Measurements from ENCODE around the gene KCTD7. TPM values are rescaled to one million over a fixed set of nuclear protein-coding genes. Genes with fewer than 3 reads are reported as not detected.

KCTD7 gene
- total and polyA plus RNA-seq, 2 of the 13 experiments (the other 11 are each of a cell fraction or from before 2014, with no cell fraction given), result 7.3 to 13.5 TPM

- TF ChIP-seq ZNF326 (CRISPR knock-in tag; IDR thresholded peaks at IDR 0.05; ENCODE audit: borderline replicate concordance) (no peak), KLF15 (CRISPR knock-in tag; IDR thresholded peaks at IDR 0.05; ENCODE audit: borderline replicate concordance) (no peak), MTA3 (CRISPR knock-in tag; IDR thresholded peaks at IDR 0.05) (no peak), PHB2 (IDR thresholded peaks at IDR 0.05; ENCODE audit: partially characterized antibody) (no peak), ARNT2 (CRISPR knock-in tag; IDR thresholded peaks at IDR 0.05; ENCODE audit: low read depth) (peak; percentile 81; the same call in 1 of the 2 replicates), ZGPAT (CRISPR knock-in tag; IDR thresholded peaks at IDR 0.05) (peak; percentile 81; the same call in 1 of the 2 replicates), RXRA (CRISPR knock-in tag; IDR thresholded peaks at IDR 0.05) (peak; percentile 23; the same call in 1 of the 2 replicates), DMAP1 (CRISPR knock-in tag; IDR thresholded peaks at IDR 0.05) (peak; percentile 94), ZKSCAN8 (CRISPR knock-in tag; IDR thresholded peaks at IDR 0.05; ENCODE audit: borderline replicate concordance) (no peak), MYC (CRISPR knock-in tag; IDR thresholded peaks at IDR 0.05; ENCODE audit: borderline replicate concordance) (peak; percentile 64), U2AF1 (optimal IDR thresholded peaks at IDR 0.05; ENCODE audit: low read depth, low read length) (no peak), RELA (CRISPR knock-in tag; IDR thresholded peaks at IDR 0.05) (0 out of 2 replicates have a peak, but pooled peaks have one; percentile 43), GTF3A (CRISPR knock-in tag; conservative IDR thresholded peaks at IDR 0.05) (0 out of 2 replicates have a peak, but pooled peaks have one; percentile 42), HNRNPLL (IDR thresholded peaks at IDR 0.05; ENCODE audit: low read depth, low read length, poor library complexity, severe bottlenecking) (peak; percentile 70), SMARCC2 (IDR thresholded peaks at IDR 0.05) (no peak), MXD4 (CRISPR knock-in tag; IDR thresholded peaks at IDR 0.05) (peak; percentile 74), ZNF550 (CRISPR knock-in tag; IDR thresholded peaks at IDR 0.05; ENCODE audit: borderline replicate concordance) (no peak), ISL2 (CRISPR knock-in tag; IDR thresholded peaks at IDR 0.05) (peak; percentile 12; the same call in 1 of the 2 replicates), ZNF75D (CRISPR knock-in tag; IDR thresholded peaks at IDR 0.05; ENCODE audit: borderline replicate concordance) (no peak)
- TF ChIP-seq, protein P1, sequence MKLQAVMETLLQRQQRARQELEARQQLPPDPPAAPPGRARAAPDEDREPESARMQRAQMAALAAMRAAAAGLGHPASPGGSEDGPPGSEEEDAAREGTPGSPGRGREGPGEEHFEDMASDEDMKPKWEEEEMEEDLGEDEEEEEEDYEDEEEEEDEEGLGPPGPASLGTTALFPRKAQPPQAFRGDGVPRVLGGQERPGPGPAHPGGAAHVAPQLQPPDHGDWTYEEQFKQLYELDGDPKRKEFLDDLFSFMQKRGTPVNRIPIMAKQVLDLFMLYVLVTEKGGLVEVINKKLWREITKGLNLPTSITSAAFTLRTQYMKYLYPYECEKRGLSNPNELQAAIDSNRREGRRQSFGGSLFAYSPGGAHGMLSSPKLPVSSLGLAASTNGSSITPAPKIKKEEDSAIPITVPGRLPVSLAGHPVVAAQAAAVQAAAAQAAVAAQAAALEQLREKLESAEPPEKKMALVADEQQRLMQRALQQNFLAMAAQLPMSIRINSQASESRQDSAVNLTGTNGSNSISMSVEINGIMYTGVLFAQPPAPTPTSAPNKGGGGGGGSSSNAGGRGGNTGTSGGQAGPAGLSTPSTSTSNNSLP (IDR thresholded peaks at IDR 0.05; ENCODE audit: low read depth, low read length), result no peak
- TF ChIP-seq, protein P2, sequence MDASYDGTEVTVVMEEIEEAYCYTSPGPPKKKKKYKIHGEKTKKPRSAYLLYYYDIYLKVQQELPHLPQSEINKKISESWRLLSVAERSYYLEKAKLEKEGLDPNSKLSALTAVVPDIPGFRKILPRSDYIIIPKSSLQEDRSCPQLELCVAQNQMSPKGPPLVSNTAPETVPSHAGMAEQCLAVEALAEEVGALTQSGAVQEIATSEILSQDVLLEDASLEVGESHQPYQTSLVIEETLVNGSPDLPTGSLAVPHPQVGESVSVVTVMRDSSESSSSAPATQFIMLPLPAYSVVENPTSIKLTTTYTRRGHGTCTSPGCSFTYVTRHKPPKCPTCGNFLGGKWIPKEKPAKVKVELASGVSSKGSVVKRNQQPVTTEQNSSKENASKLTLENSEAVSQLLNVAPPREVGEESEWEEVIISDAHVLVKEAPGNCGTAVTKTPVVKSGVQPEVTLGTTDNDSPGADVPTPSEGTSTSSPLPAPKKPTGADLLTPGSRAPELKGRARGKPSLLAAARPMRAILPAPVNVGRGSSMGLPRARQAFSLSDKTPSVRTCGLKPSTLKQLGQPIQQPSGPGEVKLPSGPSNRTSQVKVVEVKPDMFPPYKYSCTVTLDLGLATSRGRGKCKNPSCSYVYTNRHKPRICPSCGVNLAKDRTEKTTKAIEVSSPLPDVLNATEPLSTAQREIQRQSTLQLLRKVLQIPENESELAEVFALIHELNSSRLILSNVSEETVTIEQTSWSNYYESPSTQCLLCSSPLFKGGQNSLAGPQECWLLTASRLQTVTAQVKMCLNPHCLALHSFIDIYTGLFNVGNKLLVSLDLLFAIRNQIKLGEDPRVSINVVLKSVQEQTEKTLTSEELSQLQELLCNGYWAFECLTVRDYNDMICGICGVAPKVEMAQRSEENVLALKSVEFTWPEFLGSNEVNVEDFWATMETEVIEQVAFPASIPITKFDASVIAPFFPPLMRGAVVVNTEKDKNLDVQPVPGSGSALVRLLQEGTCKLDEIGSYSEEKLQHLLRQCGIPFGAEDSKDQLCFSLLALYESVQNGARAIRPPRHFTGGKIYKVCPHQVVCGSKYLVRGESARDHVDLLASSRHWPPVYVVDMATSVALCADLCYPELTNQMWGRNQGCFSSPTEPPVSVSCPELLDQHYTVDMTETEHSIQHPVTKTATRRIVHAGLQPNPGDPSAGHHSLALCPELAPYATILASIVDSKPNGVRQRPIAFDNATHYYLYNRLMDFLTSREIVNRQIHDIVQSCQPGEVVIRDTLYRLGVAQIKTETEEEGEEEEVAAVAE (CRISPR knock-in tag; IDR thresholded peaks at IDR 0.05; ENCODE audit: borderline replicate concordance), result peak; percentile 56; the same call in 1 of the 2 replicates
Observed at GRCh38 chr7:66628361-66629221, at the start of gene KCTD7 (continued).

Measured in HepG2 (cell line).